Endodermal cell (in vitro differentiated cells): Measurements from ENCODE around the gene SMYD3. TPM values are rescaled to one million over a fixed set of nuclear protein-coding genes. Genes with fewer than 3 reads are reported as not detected.

Experiments used
- DNase-seq: peaks from one replicate; pipeline ENCODE4 v3.0.0-alpha.2; 2017
- H3K27ac ChIP-seq: 2 replicates; pipeline ENCODE4 v1.5.1; 2013; ENCODE audit warnings: mild to moderate bottlenecking, low read depth, low read length, moderate library complexity
- H3K27me3 ChIP-seq: 2 replicates; pipeline ENCODE4 v1.6.1; 2013; ENCODE audit warnings: mild to moderate bottlenecking, low read length, moderate library complexity; ENCODE audit not compliant: insufficient read depth, control insufficient read depth, poor library complexity, severe bottlenecking
- H3K36me3 ChIP-seq: 2 replicates; pipeline ENCODE4 v1.7.0; 2013; ENCODE audit warnings: mild to moderate bottlenecking, low read length, moderate library complexity; ENCODE audit not compliant: control insufficient read depth, insufficient read depth
- H3K4me1 ChIP-seq: one replicate; pipeline ENCODE4 v1.7.0; 2013; ENCODE audit warnings: low read length; ENCODE audit not compliant: control insufficient read depth, insufficient read depth
- H3K4me3 ChIP-seq: 2 replicates; pipeline ENCODE4 v1.5.1; 2013; ENCODE audit warnings: mild to moderate bottlenecking, low read length, moderate library complexity
- H3K9ac ChIP-seq: 2 replicates; pipeline ENCODE4 v1.6.1; 2013; ENCODE audit warnings: mild to moderate bottlenecking, low read length, moderate library complexity; ENCODE audit not compliant: poor library complexity, severe bottlenecking; ENCODE audit errors: extremely low read depth
- H3K9me3 ChIP-seq: 2 replicates; pipeline ENCODE4 v1.6.1; 2013; ENCODE audit warnings: mild to moderate bottlenecking, low read length, moderate library complexity; ENCODE audit not compliant: control insufficient read depth
- H3K27ac Mint-ChIP-seq: 2 replicates; pipeline ENCODE4 v1.8.0; 2020; ENCODE audit warnings: mixed read lengths
- H3K27me3 Mint-ChIP-seq: 2 replicates; pipeline ENCODE4 v1.8.0; 2021; ENCODE audit warnings: mild to moderate bottlenecking, mixed read lengths; ENCODE audit not compliant: insufficient read depth
- H3K36me3 Mint-ChIP-seq: 2 replicates; pipeline ENCODE4 v1.8.0; 2020; ENCODE audit warnings: low read depth, mixed read lengths
- H3K4me1 Mint-ChIP-seq: 2 replicates; pipeline ENCODE4 v1.8.0; 2020; ENCODE audit warnings: mixed read lengths
- H3K4me3 Mint-ChIP-seq: 2 replicates; pipeline ENCODE4 v1.8.0; 2020; ENCODE audit warnings: mild to moderate bottlenecking, moderate library complexity, mixed read lengths
- H3K9me3 Mint-ChIP-seq: 2 replicates; pipeline ENCODE4 v1.8.0; 2020; ENCODE audit warnings: mild to moderate bottlenecking, mixed read lengths
- CTCF ChIP-seq: fragments of 200-600 bp; sonication (generic); conservative IDR thresholded peaks from 2 replicates; pipeline ENCODE4 v1.5.0; 2021; ENCODE audit warnings: antibody characterized with exemption, mild to moderate bottlenecking
- WGBS, 2 experiments: methylation state at CpG; one replicate each; pipeline versions ENCODE4 v1.1.5 to v1.1.7; 2013; ENCODE audit warnings: missing lambda C conversion rate in 2 of 2, mixed read lengths in 1 of 2; ENCODE audit not compliant: insufficient coverage in 1 of 2, insufficient read length in 1 of 2; 5-methylcytosine and 5-hydroxymethylcytosine counted together
- total RNA-seq, 2 donors: library from RNA; stranded (reverse); fragmentation: NEBNext Ultra II Directional in 1 of 2; extraction: Animal tissue kit (Norgen Biotek cat#: 25700) in 1 of 2; gene quantifications; 2 replicates in 1 of 2; 3 replicates in 1 of 2; pipeline ENCODE4 v1.2.1, GENCODE V29; 2021

SMYD3 gene
- total RNA-seq, 2 donors from 2014 or later: 32.3 to 45.8 TPM

- H3K4me3 ChIP-seq: no peak overlapping the region
- no peak overlapping the region for H3K27ac ChIP-seq
- no peaks in the 10 kb centered on the region for H3K27me3 ChIP-seq
- no peak for DNase-seq
- Mint-ChIP-seq H3K36me3 (no peaks in the 10 kb centered on the region), H3K4me3 (no peak overlapping the region), H3K9me3 (no peaks in the 10 kb centered on the region), H3K27ac (no peak overlapping the region), H3K4me1 (peaks cover 47% of the 10 kb centered on the region), H3K27me3 (no peaks in the 10 kb centered on the region)
- no peak for TF ChIP-seq CTCF
- no peaks in the 10 kb centered on the region for H3K36me3 ChIP-seq
- H3K9me3 ChIP-seq: no peaks in the 10 kb centered on the region
- peaks cover 25% of the 10 kb centered on the region for H3K4me1 ChIP-seq
- no peak overlapping the region for H3K9ac ChIP-seq
- WGBS, 2 experiments: 93 to 96% methylated on average over 3 of the region's 3 CpGs
These were observed 395.5 kb downstream of the SMYD3 start for GRCh38 chr1:246111570-246111969.

GRCh38 chr1:246110343-246111219 lies 396.5 kb downstream of the SMYD3 start:
- no peak overlapping the region for H3K4me3 ChIP-seq
- peak; percentile 53 for DNase-seq
- H3K9me3 Mint-ChIP-seq: no peaks in the 10 kb centered on the region
- no peaks in the 10 kb centered on the region for H3K9me3 ChIP-seq
- H3K9ac ChIP-seq: no peak overlapping the region
- 74 to 85% methylated on average over 7 to 13 of the region's 13 CpGs for WGBS, 2 experiments
- H3K4me1 ChIP-seq: peaks cover 25% of the 10 kb centered on the region
- H3K27ac Mint-ChIP-seq: peak overlapping the region; percentile 74
- H3K4me1 Mint-ChIP-seq: peaks cover 53% of the 10 kb centered on the region
- no peak overlapping the region for H3K4me3 Mint-ChIP-seq
- H3K36me3 ChIP-seq: no peaks in the 10 kb centered on the region
- no peaks in the 10 kb centered on the region for H3K36me3 Mint-ChIP-seq
- peak overlapping the region; percentile 54 for H3K27ac ChIP-seq
- no peaks in the 10 kb centered on the region for H3K27me3 Mint-ChIP-seq
- TF ChIP-seq CTCF: no peak
- no peaks in the 10 kb centered on the region for H3K27me3 ChIP-seq

DNA sequence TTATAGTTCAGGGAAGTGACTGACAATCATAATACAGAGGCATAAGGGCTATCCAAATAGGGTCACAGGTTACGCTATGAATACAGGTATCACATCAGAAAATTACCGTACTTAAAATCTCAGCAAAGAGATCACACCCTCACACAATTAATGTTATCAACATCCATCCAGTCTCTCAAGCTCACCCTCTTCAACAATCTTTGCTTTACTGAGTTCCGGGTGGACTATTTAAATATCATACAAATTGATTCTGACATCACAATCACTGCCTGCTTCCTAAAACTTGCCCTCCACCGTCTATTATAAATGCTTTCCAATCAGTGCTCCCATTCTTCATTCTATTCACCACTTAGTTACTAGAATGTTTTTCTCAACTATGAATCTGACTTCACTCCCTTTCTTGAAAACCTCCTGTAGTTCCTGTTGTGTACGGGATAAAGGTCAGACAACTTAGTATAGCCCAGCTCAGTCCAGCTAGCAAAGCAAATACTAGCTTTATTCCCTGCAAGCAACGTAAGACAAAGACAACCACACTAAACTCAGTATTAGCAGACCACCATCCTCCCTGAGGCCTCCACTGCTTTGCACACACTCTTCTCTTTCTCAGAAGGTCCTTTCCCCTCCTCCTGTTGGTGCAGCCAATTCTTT lies 398.7 kb downstream of the SMYD3 start:
- Histone ChIP-seq H3K9me3 (no peaks in the 10 kb centered on the region), H3K9ac (no peak overlapping the region), H3K4me3 (no peak overlapping the region), H3K27ac (peak overlapping the region; percentile 59), H3K36me3 (no peaks in the 10 kb centered on the region), H3K27me3 (no peaks in the 10 kb centered on the region), H3K4me1 (peaks cover 15% of the 10 kb centered on the region)
- no peak overlapping the region for H3K27ac Mint-ChIP-seq
- H3K9me3 Mint-ChIP-seq: no peaks in the 10 kb centered on the region
- no peak for TF ChIP-seq CTCF
- WGBS, 2 experiments: 86 to 92% methylated on average over 5 to 6 of the region's 6 CpGs
- no peaks in the 10 kb centered on the region for H3K27me3 Mint-ChIP-seq
- H3K36me3 Mint-ChIP-seq: no peaks in the 10 kb centered on the region
- peaks cover 41% of the 10 kb centered on the region for H3K4me1 Mint-ChIP-seq
- DNase-seq: no peak
- H3K4me3 Mint-ChIP-seq: no peak overlapping the region
